Measurements from ENCODE around the gene LYZ. TPM values are rescaled to one million over a fixed set of nuclear protein-coding genes. Genes with fewer than 3 reads are reported as not detected.
"Not testable (repeated sequence)": the region's sequence is repeated elsewhere in the genome, so short reads cannot be mapped to it uniquely, and the experiment has no call there.

LYZ gene
- total and polyA plus RNA-seq, 7 experiments from 2014 or later = 1.1 to 2,445 (median 37.7) TPM

DNA sequence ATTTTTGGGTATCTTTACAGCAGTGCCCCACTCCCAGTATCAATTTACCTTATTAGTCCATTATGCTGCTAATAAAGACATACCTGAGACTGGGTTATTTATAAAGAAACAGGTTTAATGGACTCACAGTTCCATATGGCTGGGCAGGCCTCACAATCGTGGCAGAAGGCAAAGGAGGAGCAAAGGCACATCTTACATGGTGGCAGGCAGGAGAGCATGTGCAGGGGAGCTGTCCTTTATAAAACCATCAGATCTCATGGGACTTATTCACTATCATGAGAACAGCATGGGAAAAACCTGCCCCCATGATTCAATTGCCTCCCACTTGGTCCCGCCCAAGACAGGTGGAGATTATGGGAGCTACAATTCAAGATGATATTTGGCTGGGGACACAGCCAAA is 30.9 kb upstream of the LYZ start:
- ATAC-seq; H3K9me3 ChIP-seq (ENCODE audit: control insufficient read depth in 2 of 3, low read length in 3 of 3); CTCF ChIA-PET; H3K4me1 ChIP-seq (ENCODE audit: control insufficient read depth in 2 of 2, insufficient read depth in 2 of 2, low read length in 2 of 2); H3K4me1 Mint-ChIP-seq; H3K4me3 ChIP-seq (ENCODE audit: low read length); H3K4me3 Mint-ChIP-seq; H3K27ac ChIP-seq (ENCODE audit: low read depth, low read length); DNase-seq; H3K36me3 ChIP-seq (ENCODE audit: control insufficient read depth in 2 of 3, insufficient read depth in 3 of 3, low read length in 3 of 3); intact Hi-C loops (cut with micrococcal nuclease); H3K27me3 ChIP-seq (ENCODE audit: control insufficient read depth in 2 of 2, insufficient read depth in 2 of 2, low read length in 2 of 2); H3K27ac Mint-ChIP-seq; POLR2A ChIA-PET: not testable (repeated sequence)
- H3K36me3 Mint-ChIP-seq = peaks cover 0 to 16% (median 4%) of the 10 kb centered on the region in 5 donors
- peaks cover 0 to 12% (median 6%) of the 10 kb centered on the region in 5 donors for H3K27me3 Mint-ChIP-seq
- peaks cover 2 to 26% (median 7%) of the 10 kb centered on the region in 11 donors for H3K9me3 Mint-ChIP-seq

DNA sequence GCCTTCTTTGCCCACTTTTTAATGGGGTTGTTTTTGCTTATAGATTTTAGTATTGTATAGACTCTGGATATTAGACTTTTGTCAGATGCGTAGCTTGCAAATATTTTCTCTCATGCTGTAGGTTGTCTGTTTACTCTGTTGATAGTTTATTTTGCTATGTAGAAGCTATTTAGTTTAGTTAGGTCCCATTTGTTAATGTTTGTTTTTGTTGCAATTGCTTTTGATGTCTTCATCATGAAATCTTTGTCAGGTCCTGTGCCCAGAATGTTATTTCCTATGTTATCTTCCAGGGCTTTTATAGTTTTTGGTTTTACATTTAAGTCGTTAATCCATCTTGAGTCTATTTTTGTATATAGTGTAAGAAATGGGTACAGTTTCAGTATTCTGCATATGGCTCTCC is 30.0 kb upstream of the LYZ start:
- Mint-ChIP-seq H3K36me3 (peaks cover 0 to 16% (median 4%) of the 10 kb centered on the region in 5 donors), H3K27ac (no peak overlapping the region), H3K4me3 (no peak overlapping the region), H3K4me1 (peaks cover 0 to 4% (median 0%) of the 10 kb centered on the region in 7 donors), H3K27me3 (peaks cover 0 to 13% (median 6%) of the 10 kb centered on the region in 5 donors), H3K9me3 (peaks cover 2 to 26% (median 9%) of the 10 kb centered on the region in 11 donors)
- H3K27ac ChIP-seq (ENCODE audit: low read depth, low read length) = no peak overlapping the region
- intact Hi-C loops (cut with micrococcal nuclease) = no loop called here
- ATAC-seq (no peak), DNase-seq (no peak)
- H3K36me3 ChIP-seq (ENCODE audit: control insufficient read depth in 2 of 3, insufficient read depth in 3 of 3, low read length in 3 of 3) = no peaks in the 10 kb centered on the region
- H3K27me3 ChIP-seq (ENCODE audit: control insufficient read depth in 2 of 2, insufficient read depth in 2 of 2, low read length in 2 of 2) = no peaks in the 10 kb centered on the region
- H3K9me3 ChIP-seq (ENCODE audit: control insufficient read depth in 2 of 3, low read length in 3 of 3) = no peaks in the 10 kb centered on the region
- H3K4me3 ChIP-seq (ENCODE audit: low read length) = no peak overlapping the region
- CTCF ChIA-PET = no interaction called here
- no peaks in the 10 kb centered on the region for H3K4me1 ChIP-seq (ENCODE audit: control insufficient read depth in 2 of 2, insufficient read depth in 2 of 2, low read length in 2 of 2)
- POLR2A ChIA-PET = interaction anchor here (0.6 kb wide), 1 partner anchor 181 kb away, joined by 4 read pairs; no protein-coding TSS in a partner anchor

DNA sequence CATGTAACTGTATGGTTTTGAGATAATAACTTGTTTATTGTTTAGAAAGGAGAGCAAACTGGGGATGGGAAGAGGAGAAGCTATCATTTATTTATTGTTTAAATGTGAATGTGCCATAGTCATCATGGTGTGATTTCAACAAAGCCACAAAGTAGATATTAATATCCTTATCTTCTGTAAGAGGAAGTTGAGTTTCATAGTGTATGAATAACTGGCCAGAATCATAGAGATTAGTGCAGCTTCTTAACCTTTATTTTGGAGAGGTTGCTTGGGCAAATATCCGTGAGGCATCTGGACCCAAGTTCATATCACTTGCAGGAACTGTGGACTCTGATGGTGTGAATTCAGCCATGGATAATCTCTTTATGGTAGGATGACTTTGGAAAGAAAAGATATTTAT is 26.8 kb upstream of the LYZ start:
- Mint-ChIP-seq H3K36me3 (peaks cover under 1 to 12% (median 5%) of the 10 kb centered on the region in 5 donors), H3K4me3 (no peak overlapping the region), H3K27me3 (peaks cover 0 to 27% (median 6%) of the 10 kb centered on the region in 5 donors), H3K4me1 (peaks cover 4 to 24% (median 15%) of the 10 kb centered on the region in 7 donors), H3K27ac (no peak overlapping the region), H3K9me3 (peaks cover 0 to 21% (median 9%) of the 10 kb centered on the region in 11 donors)
- DNase-seq (no peak), ATAC-seq (peak; percentile 65)
- ChIA-PET CTCF (no interaction called here), POLR2A (interaction anchor here (0.8 kb wide), 1 partner anchor 9 kb away, joined by 9 read pairs; no protein-coding TSS in a partner anchor)
- intact Hi-C loops (cut with micrococcal nuclease) = no loop called here
- H3K4me1 ChIP-seq (ENCODE audit: control insufficient read depth in 2 of 2, insufficient read depth in 2 of 2, low read length in 2 of 2) = peaks cover 0 to 7% of the 10 kb centered on the region in 2 donors
- H3K4me3 ChIP-seq (ENCODE audit: low read length) = no peak overlapping the region
- H3K27ac ChIP-seq (ENCODE audit: low read depth, low read length) = no peak overlapping the region
- no peaks in the 10 kb centered on the region for H3K27me3 ChIP-seq (ENCODE audit: control insufficient read depth in 2 of 2, insufficient read depth in 2 of 2, low read length in 2 of 2)
- no peaks in the 10 kb centered on the region for H3K36me3 ChIP-seq (ENCODE audit: control insufficient read depth in 2 of 3, insufficient read depth in 3 of 3, low read length in 3 of 3)
- no peaks in the 10 kb centered on the region for H3K9me3 ChIP-seq (ENCODE audit: control insufficient read depth in 2 of 3, low read length in 3 of 3)

DNA sequence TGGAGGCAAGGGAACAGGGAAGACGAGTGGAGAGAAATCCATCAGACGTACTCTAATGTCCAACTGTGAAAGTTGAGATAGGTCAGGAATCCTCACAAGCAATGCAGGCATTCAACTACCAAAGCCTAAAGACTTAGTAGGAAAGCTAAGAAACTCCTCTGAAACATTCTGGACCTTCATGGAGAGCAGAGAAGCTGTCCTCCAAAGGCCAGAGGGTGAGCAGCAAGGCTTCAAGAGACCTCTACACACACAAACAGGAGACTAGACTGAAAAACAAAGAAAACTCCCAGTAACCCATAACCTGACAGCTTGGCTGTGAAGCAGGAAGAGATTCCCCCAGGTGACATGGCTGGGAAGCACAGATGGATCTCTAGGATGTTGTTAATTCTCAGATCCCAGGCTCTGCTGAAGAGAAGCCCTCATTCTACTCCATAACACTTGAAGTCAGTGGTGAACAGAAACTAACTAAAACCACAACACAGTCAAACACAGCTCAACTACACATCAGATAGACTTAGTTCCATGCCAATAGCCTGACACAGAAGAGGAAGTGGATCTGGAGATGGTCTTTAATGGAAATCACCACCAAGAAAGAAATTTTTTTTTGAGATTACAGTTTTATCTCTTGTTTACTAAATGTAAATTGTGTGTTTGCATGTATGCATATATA is 23.2 kb upstream of the LYZ start:
- Mint-ChIP-seq H3K36me3 (peaks cover 0 to 15% (median 12%) of the 10 kb centered on the region in 5 donors), H3K27ac (peak overlapping the region in 4 of 9 donors; percentile 13 to 64 (median 28)), H3K4me3 (peak overlapping the region in 3 of 10 donors; percentile 4 to 21 (median 6)), H3K27me3 (peaks cover 0 to 40% (median 5%) of the 10 kb centered on the region in 5 donors), H3K4me1 (peaks cover 9 to 54% (median 46%) of the 10 kb centered on the region in 7 donors), H3K9me3 (peaks cover 0 to 5% (median 0%) of the 10 kb centered on the region in 11 donors)
- Histone ChIP-seq H3K4me3 (ENCODE audit: low read length) (no peak overlapping the region), H3K27ac (ENCODE audit: low read depth, low read length) (no peak overlapping the region), H3K36me3 (ENCODE audit: control insufficient read depth in 2 of 3, insufficient read depth in 3 of 3, low read length in 3 of 3) (no peaks in the 10 kb centered on the region), H3K4me1 (ENCODE audit: control insufficient read depth in 2 of 2, insufficient read depth in 2 of 2, low read length in 2 of 2) (peaks cover 8 to 22% of the 10 kb centered on the region in 2 donors), H3K9me3 (ENCODE audit: control insufficient read depth in 2 of 3, low read length in 3 of 3) (no peaks in the 10 kb centered on the region), H3K27me3 (ENCODE audit: control insufficient read depth in 2 of 2, insufficient read depth in 2 of 2, low read length in 2 of 2) (no peaks in the 10 kb centered on the region)
- intact Hi-C loops (cut with micrococcal nuclease) = no loop called here
- DNase-seq = peak in 1 of 9 donors; percentile 4
- ChIA-PET POLR2A (interaction anchor here (0.7 kb wide), 1 partner anchor 11 kb away, joined by 3 read pairs; no protein-coding TSS in a partner anchor), CTCF (interaction anchor here (1.2 kb wide), 1 partner anchor 8 kb away, joined by 5 read pairs; no protein-coding TSS in a partner anchor)
- no peak for ATAC-seq

DNA sequence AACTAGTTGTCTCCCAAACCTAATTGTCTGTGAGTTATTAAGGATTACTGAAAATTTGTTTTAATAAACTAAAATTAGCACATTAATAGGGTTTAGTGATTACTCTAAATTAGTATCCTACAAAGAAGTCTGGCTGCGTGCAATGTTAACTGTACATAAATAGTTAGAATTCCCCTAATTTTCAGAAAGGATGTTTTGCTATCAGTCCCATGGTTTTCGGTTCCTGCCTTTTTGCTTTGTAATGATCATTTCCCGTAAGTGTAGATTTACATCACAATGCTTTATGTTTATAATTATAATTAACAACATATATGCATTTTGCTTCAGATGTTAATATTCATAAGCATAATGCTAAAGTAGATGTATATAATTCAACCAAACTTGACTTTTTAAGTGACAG is 19.8 kb upstream of the LYZ start:
- ATAC-seq (no peak), DNase-seq (no peak)
- Mint-ChIP-seq H3K36me3 (peaks cover 0 to 12% (median 9%) of the 10 kb centered on the region in 5 donors), H3K9me3 (peaks cover 0 to 1% (median 0%) of the 10 kb centered on the region in 11 donors), H3K27ac (peak overlapping the region; percentile 70 to 99 (median 96)), H3K4me3 (peak overlapping the region in 9 of 10 donors; percentile 30 to 96 (median 60)), H3K27me3 (peaks cover 0 to 32% (median 0%) of the 10 kb centered on the region in 5 donors), H3K4me1 (peaks cover 11 to 79% (median 70%) of the 10 kb centered on the region in 7 donors)
- peaks cover 16 to 42% of the 10 kb centered on the region in 2 donors for H3K4me1 ChIP-seq (ENCODE audit: control insufficient read depth in 2 of 2, insufficient read depth in 2 of 2, low read length in 2 of 2)
- ChIA-PET POLR2A (interaction anchor here (0.7 to 4.3 kb wide), 3 partner anchors 20 to 203 kb away, joined by 3 to 29 read pairs (median 9); partner anchors contain the start of gene LYZ), CTCF (interaction anchor here (1.5 kb wide), 1 partner anchor 14 kb away, joined by 3 read pairs; no protein-coding TSS in a partner anchor)
- H3K36me3 ChIP-seq (ENCODE audit: control insufficient read depth in 2 of 3, insufficient read depth in 3 of 3, low read length in 3 of 3) = no peaks in the 10 kb centered on the region
- H3K4me3 ChIP-seq (ENCODE audit: low read length) = no peak overlapping the region
- intact Hi-C loops (cut with micrococcal nuclease) = no loop called here
- no peaks in the 10 kb centered on the region for H3K9me3 ChIP-seq (ENCODE audit: control insufficient read depth in 2 of 3, low read length in 3 of 3)
- no peaks in the 10 kb centered on the region for H3K27me3 ChIP-seq (ENCODE audit: control insufficient read depth in 2 of 2, insufficient read depth in 2 of 2, low read length in 2 of 2)
- peak overlapping the region; percentile 92 for H3K27ac ChIP-seq (ENCODE audit: low read depth, low read length)

DNA sequence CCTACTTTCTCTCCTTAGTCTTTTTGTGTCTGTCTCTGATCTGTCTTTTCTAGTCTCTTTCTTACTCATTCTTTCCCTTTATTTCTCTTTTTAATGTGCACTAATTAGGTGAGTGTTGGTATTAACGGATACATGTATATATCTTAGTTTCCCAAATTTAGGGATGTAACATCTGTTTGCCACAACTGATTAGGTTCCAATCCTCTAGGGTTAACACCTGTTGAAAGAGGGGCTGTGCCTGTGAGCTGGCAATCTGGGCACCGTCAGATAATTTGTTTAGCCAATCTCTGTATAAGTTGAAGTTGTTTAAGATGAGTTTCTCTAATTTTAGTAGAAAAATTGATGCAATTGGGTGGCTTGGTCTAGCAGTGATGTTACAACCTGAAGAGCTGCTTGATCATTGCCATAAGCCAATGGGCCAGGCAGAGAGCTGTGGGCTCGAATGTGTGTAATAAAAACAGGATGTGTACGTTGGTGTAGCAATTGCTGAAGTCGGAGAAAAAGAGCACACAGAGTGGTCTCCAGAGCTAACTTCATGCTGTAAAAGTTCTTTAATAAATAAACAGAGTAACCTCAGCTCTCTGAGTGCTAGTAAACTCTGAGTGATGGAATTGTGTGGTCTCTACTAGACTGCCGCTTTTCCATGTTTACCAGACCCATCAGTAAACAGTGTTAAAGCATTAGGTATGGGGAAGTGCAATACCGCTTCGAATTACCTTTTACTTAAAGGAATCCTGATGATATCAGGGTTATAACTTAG is 18.3 kb upstream of the LYZ start:
- Mint-ChIP-seq H3K27me3 (peaks cover 0 to 20% (median 0%) of the 10 kb centered on the region in 5 donors), H3K9me3 (peaks cover 0 to 1% (median 0%) of the 10 kb centered on the region in 11 donors), H3K4me3 (peak overlapping the region; percentile 75 to 97 (median 96)), H3K4me1 (peaks cover 11 to 79% (median 73%) of the 10 kb centered on the region in 7 donors), H3K36me3 (peaks cover 0 to 12% (median 9%) of the 10 kb centered on the region in 5 donors), H3K27ac (peak overlapping the region; percentile 91 to 99 (median 96))
- ChIA-PET CTCF (interaction anchor here (1.5 to 2.7 kb wide), 4 partner anchors 12 to 241 kb away, joined by 3 to 14 read pairs (median 8); no protein-coding TSS in a partner anchor), POLR2A (interaction anchor here (1.1 to 5.1 kb wide), 23 partner anchors 9 to 914 kb away, joined by 3 to 61 read pairs (median 10); partner anchors contain the start of genes CCT2, CNOT2, CPSF6 and FRS2)
- DNase-seq (peak in 7 of 9 donors; percentile 53 to 84 (median 68)), ATAC-seq (peak; percentile 74)
- intact Hi-C loops (cut with micrococcal nuclease) = loop anchor here (1.0 to 2.0 kb wide), 9 partner anchors 27 to 913 kb away; partner anchors contain the start of genes CPSF6 (in 2 of the 2), CCT2 (in 1 of the 2), CNOT2 (in 1 of the 2) and RAB3IP (in 1 of the 2)
- Histone ChIP-seq H3K27me3 (ENCODE audit: control insufficient read depth in 2 of 2, insufficient read depth in 2 of 2, low read length in 2 of 2) (no peaks in the 10 kb centered on the region), H3K27ac (ENCODE audit: low read depth, low read length) (peak overlapping the region; percentile 92), H3K4me3 (ENCODE audit: low read length) (peak overlapping the region; percentile 83), H3K9me3 (ENCODE audit: control insufficient read depth in 2 of 3, low read length in 3 of 3) (no peaks in the 10 kb centered on the region), H3K36me3 (ENCODE audit: control insufficient read depth in 2 of 3, insufficient read depth in 3 of 3, low read length in 3 of 3) (no peaks in the 10 kb centered on the region), H3K4me1 (ENCODE audit: control insufficient read depth in 2 of 2, insufficient read depth in 2 of 2, low read length in 2 of 2) (peaks cover 20 to 50% of the 10 kb centered on the region in 2 donors)

Measured in naive thymus-derived CD4-positive, alpha-beta T cell (primary cell).